RWPE2 (cell line): Measurements from ENCODE around the gene DMD.

Source experiments
- ATAC-seq: fragments of 200-7000 bp; cut with Tn5 transposase; 3 replicates; pipeline ENCODE4 v1.9.1; 2021; ENCODE audit warnings: low read depth
- DNase-seq: peaks from one replicate; pipeline ENCODE4 v3.0.0-alpha.2; 2020; ENCODE audit warnings: low spot score
- H3K27ac ChIP-seq: fragments of 450-650 bp; 2 replicates; pipeline ENCODE4 v1.5.1; 2017; ENCODE audit warnings: mild to moderate bottlenecking; ENCODE audit not compliant: poor library complexity, severe bottlenecking
- H3K27me3 ChIP-seq: fragments of 250-450 bp; sonication (Bioruptor Pico); 2 replicates; pipeline ENCODE4 v1.5.1; 2021; ENCODE audit warnings: mild to moderate bottlenecking, moderate library complexity; ENCODE audit not compliant: insufficient read depth, poor library complexity, severe bottlenecking
- H3K36me3 ChIP-seq: fragments of 250-450 bp; sonication (Bioruptor Pico); 2 replicates; pipeline ENCODE4 v1.5.1; 2020; ENCODE audit warnings: low read depth, mild to moderate bottlenecking, moderate library complexity
- H3K4me1 ChIP-seq: fragments of 250-450 bp; sonication (Bioruptor Pico); 2 replicates; pipeline ENCODE4 v1.5.1; 2021; ENCODE audit warnings: mild to moderate bottlenecking, moderate library complexity; ENCODE audit not compliant: insufficient read depth, poor library complexity, severe bottlenecking
- H3K4me3 ChIP-seq: fragments of 250-450 bp; sonication (Bioruptor Pico); 2 replicates; pipeline ENCODE4 v1.5.1; 2021; ENCODE audit warnings: mild to moderate bottlenecking, moderate library complexity; ENCODE audit not compliant: severe bottlenecking
- H3K9me3 ChIP-seq: fragments of 250-450 bp; sonication (Bioruptor Pico); 2 replicates; pipeline ENCODE4 v1.5.1; 2021; ENCODE audit warnings: mild to moderate bottlenecking, moderate library complexity; ENCODE audit not compliant: severe bottlenecking
- TF ChIP-seq, protein P1 (sequence below): fragments of 450-650 bp; IDR thresholded peaks from one replicate; pipeline ENCODE4 v1.5.1; 2017; ENCODE audit warnings: mild to moderate bottlenecking, moderate library complexity; ENCODE audit not compliant: poor library complexity, severe bottlenecking

The DMD gene

DNA sequence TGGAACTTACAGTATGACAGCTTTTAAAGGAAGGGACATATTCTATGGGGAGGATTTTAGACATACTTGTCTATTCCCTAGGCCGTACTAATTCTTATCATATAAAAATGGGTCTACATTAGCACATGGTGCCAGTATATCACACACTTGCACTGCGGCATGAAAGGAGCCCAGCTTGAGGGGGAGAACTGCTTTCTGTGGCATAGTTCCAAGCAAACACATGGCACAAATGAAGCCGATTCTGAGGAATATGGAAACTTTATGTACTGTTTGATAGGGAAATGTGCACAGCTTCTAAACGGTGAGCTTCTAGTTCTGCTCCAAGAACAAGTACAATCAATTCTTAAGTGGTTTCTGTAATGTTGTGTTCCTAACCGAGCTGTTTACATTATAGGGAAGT is 1463.9 kb downstream of the DMD start:
- no peak for ATAC-seq

GRCh38 chrX:31743004-31743403 is 1468.3 kb downstream of the DMD start:
- TF ChIP-seq, protein P1, sequence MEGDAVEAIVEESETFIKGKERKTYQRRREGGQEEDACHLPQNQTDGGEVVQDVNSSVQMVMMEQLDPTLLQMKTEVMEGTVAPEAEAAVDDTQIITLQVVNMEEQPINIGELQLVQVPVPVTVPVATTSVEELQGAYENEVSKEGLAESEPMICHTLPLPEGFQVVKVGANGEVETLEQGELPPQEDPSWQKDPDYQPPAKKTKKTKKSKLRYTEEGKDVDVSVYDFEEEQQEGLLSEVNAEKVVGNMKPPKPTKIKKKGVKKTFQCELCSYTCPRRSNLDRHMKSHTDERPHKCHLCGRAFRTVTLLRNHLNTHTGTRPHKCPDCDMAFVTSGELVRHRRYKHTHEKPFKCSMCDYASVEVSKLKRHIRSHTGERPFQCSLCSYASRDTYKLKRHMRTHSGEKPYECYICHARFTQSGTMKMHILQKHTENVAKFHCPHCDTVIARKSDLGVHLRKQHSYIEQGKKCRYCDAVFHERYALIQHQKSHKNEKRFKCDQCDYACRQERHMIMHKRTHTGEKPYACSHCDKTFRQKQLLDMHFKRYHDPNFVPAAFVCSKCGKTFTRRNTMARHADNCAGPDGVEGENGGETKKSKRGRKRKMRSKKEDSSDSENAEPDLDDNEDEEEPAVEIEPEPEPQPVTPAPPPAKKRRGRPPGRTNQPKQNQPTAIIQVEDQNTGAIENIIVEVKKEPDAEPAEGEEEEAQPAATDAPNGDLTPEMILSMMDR: no peak
- Histone ChIP-seq H3K27ac (no peak overlapping the region), H3K4me3 (no peak overlapping the region), H3K36me3 (no peaks in the 10 kb centered on the region), H3K27me3 (no peaks in the 10 kb centered on the region), H3K4me1 (no peaks in the 10 kb centered on the region), H3K9me3 (no peaks in the 10 kb centered on the region)
- DNase-seq (no peak), ATAC-seq (no peak)

More for the DNA sequence above, 1463.9 kb downstream of the DMD start:
- no peak for DNase-seq
- TF ChIP-seq, protein P1: no peak
- H3K4me1 ChIP-seq: no peaks in the 10 kb centered on the region
- H3K9me3 ChIP-seq: no peaks in the 10 kb centered on the region
- no peak overlapping the region for H3K4me3 ChIP-seq
- no peaks in the 10 kb centered on the region for H3K36me3 ChIP-seq
- H3K27ac ChIP-seq: no peak overlapping the region
- no peaks in the 10 kb centered on the region for H3K27me3 ChIP-seq

DNA sequence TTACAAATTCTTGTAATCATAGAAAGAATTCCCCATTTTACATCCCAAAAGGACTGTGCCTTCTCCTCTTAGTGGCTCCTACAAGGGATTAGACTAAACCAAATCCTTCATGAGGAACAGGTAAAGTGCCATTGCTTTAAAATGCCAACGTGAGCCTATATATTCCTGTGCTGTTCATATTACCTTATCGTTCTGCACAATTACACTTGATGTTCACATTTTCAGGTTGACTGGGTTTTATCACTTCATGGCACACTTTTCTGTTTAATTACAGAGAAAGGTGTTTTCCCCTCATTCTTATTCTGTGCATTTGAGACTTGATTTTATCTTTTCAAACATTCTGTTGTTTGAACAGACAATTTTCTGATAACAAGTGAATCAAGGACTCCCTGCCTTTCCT is 1493.9 kb downstream of the DMD start:
- no peaks in the 10 kb centered on the region for H3K36me3 ChIP-seq
- ATAC-seq (no peak), DNase-seq (no peak)
- no peak overlapping the region for H3K4me3 ChIP-seq
- H3K9me3 ChIP-seq: no peaks in the 10 kb centered on the region
- TF ChIP-seq, protein P1: no peak
- no peaks in the 10 kb centered on the region for H3K27me3 ChIP-seq
- no peaks in the 10 kb centered on the region for H3K4me1 ChIP-seq
- H3K27ac ChIP-seq: no peak overlapping the region

- no peaks in the 10 kb centered on the region for H3K9me3 ChIP-seq
- no peak overlapping the region for H3K27ac ChIP-seq
- no peaks in the 10 kb centered on the region for H3K27me3 ChIP-seq
- H3K4me3 ChIP-seq: no peak overlapping the region
- ATAC-seq (no peak), DNase-seq (no peak)
- H3K36me3 ChIP-seq: no peaks in the 10 kb centered on the region
- TF ChIP-seq, protein P1: no peak
- H3K4me1 ChIP-seq: no peaks in the 10 kb centered on the region
Observed at GRCh38 chrX:31715675-31716074, 1495.7 kb downstream of the DMD start.

DNA sequence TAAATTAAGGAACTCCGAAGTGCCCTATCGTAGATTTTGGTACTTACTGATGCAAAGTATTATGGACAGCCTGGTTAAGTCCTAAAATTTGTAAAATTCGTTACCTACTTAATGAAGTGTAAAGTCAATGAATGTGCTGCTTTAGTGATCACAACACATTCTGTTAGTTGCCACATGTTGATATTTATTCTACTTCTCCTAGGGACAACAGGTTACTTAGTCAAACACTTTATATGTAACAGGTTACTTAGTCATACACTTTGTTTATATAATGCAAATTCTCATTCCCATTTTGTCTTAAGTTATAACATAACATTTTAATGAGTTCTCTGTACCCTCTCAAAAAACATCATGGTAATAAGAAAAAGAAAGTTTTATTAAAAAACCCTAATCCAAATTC is 1496.6 kb downstream of the DMD start:
- no peaks in the 10 kb centered on the region for H3K27me3 ChIP-seq
- no peaks in the 10 kb centered on the region for H3K4me1 ChIP-seq
- TF ChIP-seq, protein P1: no peak
- no peak overlapping the region for H3K4me3 ChIP-seq
- DNase-seq: no peak
- no peaks in the 10 kb centered on the region for H3K36me3 ChIP-seq
- no peak overlapping the region for H3K27ac ChIP-seq
- H3K9me3 ChIP-seq: no peaks in the 10 kb centered on the region
- ATAC-seq: no peak
